Measurements from ENCODE around the gene TP53I3.
A peak's percentile ranks its signal among the peaks of the same experiment; 100 is the strongest.
"Not testable (repeated sequence)": the region's sequence is repeated elsewhere in the genome, so short reads cannot be mapped to it uniquely, and the experiment has no call there.

TP53I3 gene

DNA sequence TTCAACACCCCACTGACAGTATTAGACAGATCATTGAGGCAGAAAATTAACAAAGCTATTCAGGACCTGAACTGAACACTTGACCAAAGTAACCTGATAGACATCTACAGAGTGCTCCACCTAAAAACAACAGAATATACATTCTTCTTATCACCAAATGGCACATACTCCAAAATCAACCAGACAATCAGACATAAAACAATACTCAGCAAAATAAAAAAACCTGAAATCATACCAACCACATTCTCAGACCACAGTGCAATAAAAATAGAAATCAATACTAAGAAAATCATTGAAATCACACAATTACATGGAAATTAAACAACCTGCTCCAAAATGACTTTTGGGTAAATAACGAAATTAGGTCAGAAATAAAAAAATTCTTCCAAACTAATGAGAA lies 22.7 kb upstream of the TP53I3 start:
- DNase-seq (no peak), ATAC-seq (no peak)
- peaks cover 4% of the 10 kb centered on the region for H3K4me1 Mint-ChIP-seq
- H3K4me3 Mint-ChIP-seq: no peak overlapping the region
- H3K27me3 Mint-ChIP-seq: no peaks in the 10 kb centered on the region
- H3K27ac Mint-ChIP-seq: no peak overlapping the region
- H3K36me3 Mint-ChIP-seq (ENCODE audit: low read depth): peaks cover 4% of the 10 kb centered on the region
- H3K9me3 Mint-ChIP-seq: peaks cover 36% of the 10 kb centered on the region

DNA sequence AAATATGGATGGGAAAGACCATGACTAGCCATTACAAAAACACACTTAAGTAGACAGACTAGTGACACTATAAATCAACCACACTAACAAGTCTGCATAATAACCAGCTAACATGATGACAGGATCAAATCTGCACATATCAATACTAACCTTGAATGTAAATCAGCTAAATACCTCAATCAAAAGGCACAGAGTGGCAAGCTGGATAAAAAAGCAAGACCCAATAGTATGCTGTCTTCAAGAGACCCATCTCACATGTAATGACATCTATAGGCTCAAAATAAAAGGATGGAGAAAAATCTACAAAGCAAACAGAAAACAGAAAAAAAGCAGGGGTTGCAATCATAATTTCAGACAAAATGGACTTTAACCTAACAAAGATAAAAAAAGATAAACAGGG lies 22.2 kb upstream of the TP53I3 start:
- Mint-ChIP-seq H3K27ac (no peak overlapping the region), H3K27me3 (no peaks in the 10 kb centered on the region), H3K36me3 (ENCODE audit: low read depth) (peaks cover 4% of the 10 kb centered on the region), H3K9me3 (peaks cover 36% of the 10 kb centered on the region), H3K4me3 (no peak overlapping the region), H3K4me1 (peaks cover 4% of the 10 kb centered on the region)
- no peak for ATAC-seq
- DNase-seq: no peak

DNA sequence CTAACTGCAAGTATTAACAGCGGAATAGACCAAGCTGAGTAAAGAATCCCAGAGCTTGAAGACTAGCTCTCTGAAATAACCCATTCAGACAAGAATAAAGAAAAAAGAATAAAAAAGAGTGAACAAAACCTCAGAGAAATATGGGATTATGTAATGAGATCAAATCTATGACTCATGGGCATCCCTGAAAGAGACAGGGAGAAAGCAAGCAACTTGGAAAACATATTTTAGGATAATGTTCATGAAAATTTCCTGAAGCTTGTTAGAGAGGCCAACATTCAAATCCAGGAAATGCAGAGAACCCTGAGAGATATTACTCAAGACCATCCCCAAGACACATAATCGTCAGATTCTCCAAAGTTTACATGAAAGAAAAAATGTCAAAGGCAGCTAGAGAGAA lies 21.2 kb upstream of the TP53I3 start:
- H3K27ac Mint-ChIP-seq: no peak overlapping the region
- peaks cover 4% of the 10 kb centered on the region for H3K4me1 Mint-ChIP-seq
- peaks cover 36% of the 10 kb centered on the region for H3K9me3 Mint-ChIP-seq
- no peak overlapping the region for H3K4me3 Mint-ChIP-seq
- no peaks in the 10 kb centered on the region for H3K27me3 Mint-ChIP-seq
- H3K36me3 Mint-ChIP-seq (ENCODE audit: low read depth): peaks cover 5% of the 10 kb centered on the region
- DNase-seq (no peak), ATAC-seq (no peak)

GRCh38 chr2:24104906-24105305 lies 20.3 kb upstream of the TP53I3 start:
- no peak overlapping the region for H3K27ac Mint-ChIP-seq
- ATAC-seq: no peak
- H3K36me3 Mint-ChIP-seq (ENCODE audit: low read depth): peaks cover 5% of the 10 kb centered on the region
- DNase-seq: no peak
- H3K9me3 Mint-ChIP-seq: peaks cover 38% of the 10 kb centered on the region
- no peak overlapping the region for H3K4me3 Mint-ChIP-seq
- peaks cover 4% of the 10 kb centered on the region for H3K4me1 Mint-ChIP-seq
- no peaks in the 10 kb centered on the region for H3K27me3 Mint-ChIP-seq

- H3K4me3 Mint-ChIP-seq: no peak overlapping the region
- no peaks in the 10 kb centered on the region for H3K27me3 Mint-ChIP-seq
- peaks cover 4% of the 10 kb centered on the region for H3K4me1 Mint-ChIP-seq
- peaks cover 5% of the 10 kb centered on the region for H3K36me3 Mint-ChIP-seq (ENCODE audit: low read depth)
- H3K27ac Mint-ChIP-seq: no peak overlapping the region
- peaks cover 31% of the 10 kb centered on the region for H3K9me3 Mint-ChIP-seq
- ATAC-seq (no peak), DNase-seq (no peak)
Observed at GRCh38 chr2:24104110-24104650, 19.5 kb upstream of the TP53I3 start.

GRCh38 chr2:24102677-24103076 lies 18.0 kb upstream of the TP53I3 start:
- H3K4me3 Mint-ChIP-seq: no peak overlapping the region

GRCh38 chr2:24101992-24102391 lies 17.4 kb upstream of the TP53I3 start:
- H3K9me3 Mint-ChIP-seq: peaks cover 18% of the 10 kb centered on the region
- peaks cover 4% of the 10 kb centered on the region for H3K4me1 Mint-ChIP-seq
- ATAC-seq (no peak), DNase-seq (no peak)
- H3K27ac Mint-ChIP-seq: no peak overlapping the region
- peaks cover 5% of the 10 kb centered on the region for H3K36me3 Mint-ChIP-seq (ENCODE audit: low read depth)
- no peaks in the 10 kb centered on the region for H3K27me3 Mint-ChIP-seq
- H3K4me3 Mint-ChIP-seq: no peak overlapping the region

More at GRCh38 chr2:24102677-24103076, 18.0 kb upstream of the TP53I3 start:
- DNase-seq: no peak
- peaks cover 25% of the 10 kb centered on the region for H3K9me3 Mint-ChIP-seq
- H3K27me3 Mint-ChIP-seq: no peaks in the 10 kb centered on the region
- no peak overlapping the region for H3K27ac Mint-ChIP-seq
- H3K36me3 Mint-ChIP-seq (ENCODE audit: low read depth): peaks cover 5% of the 10 kb centered on the region
- ATAC-seq: no peak
- H3K4me1 Mint-ChIP-seq: peaks cover 4% of the 10 kb centered on the region

DNA sequence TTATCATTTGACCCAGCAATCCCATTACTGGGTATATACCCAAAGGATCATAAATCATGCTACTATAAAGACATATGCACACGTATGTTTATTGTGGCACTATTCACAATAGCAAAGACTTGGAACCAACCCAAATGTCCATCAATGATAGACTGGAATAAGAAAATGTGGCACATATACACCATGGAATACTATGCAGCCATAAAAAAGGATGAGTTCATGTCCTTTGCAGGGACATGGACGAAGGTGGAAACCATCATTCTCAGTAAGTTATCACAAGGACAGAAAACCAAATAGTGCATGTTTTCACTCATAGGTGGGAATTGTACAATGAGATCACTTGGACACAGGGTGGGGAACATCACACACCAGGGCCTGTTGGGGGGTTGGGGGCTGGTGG lies 16.1 kb upstream of the TP53I3 start:
- not testable (repeated sequence) for H3K27ac Mint-ChIP-seq; H3K27me3 Mint-ChIP-seq; H3K36me3 Mint-ChIP-seq (ENCODE audit: low read depth); H3K4me3 Mint-ChIP-seq; DNase-seq; ATAC-seq; H3K4me1 Mint-ChIP-seq
- H3K9me3 Mint-ChIP-seq: peaks cover 11% of the 10 kb centered on the region

DNA sequence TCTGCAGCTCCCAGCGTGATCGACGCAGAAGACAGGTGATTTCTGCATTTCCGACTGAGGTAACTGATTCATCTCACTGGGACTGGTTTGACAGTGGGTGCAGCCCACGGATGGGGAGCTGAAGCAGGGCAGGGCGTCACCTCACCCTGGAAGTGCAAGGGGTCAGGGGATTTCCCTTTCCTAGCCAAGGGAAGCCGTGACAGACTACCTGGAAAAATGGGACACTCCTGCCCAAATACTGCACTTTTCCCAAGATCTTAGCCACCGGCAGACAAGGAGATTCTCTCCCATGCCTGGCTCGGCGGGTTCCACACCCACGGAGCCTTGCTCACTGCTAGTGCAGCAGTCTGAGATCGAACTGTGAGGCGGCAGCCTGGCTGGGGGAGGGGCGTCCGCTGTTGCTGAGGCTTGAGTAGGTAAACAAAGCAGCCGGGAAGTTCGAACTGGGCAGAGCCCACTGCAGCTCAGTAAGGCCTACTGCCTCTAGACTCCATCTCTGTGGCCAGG lies 10.6 kb upstream of the TP53I3 start:
- not testable (repeated sequence) for H3K27me3 Mint-ChIP-seq; H3K4me1 Mint-ChIP-seq; H3K4me3 Mint-ChIP-seq; ATAC-seq; H3K9me3 Mint-ChIP-seq; H3K36me3 Mint-ChIP-seq (ENCODE audit: low read depth); H3K27ac Mint-ChIP-seq; DNase-seq

DNA sequence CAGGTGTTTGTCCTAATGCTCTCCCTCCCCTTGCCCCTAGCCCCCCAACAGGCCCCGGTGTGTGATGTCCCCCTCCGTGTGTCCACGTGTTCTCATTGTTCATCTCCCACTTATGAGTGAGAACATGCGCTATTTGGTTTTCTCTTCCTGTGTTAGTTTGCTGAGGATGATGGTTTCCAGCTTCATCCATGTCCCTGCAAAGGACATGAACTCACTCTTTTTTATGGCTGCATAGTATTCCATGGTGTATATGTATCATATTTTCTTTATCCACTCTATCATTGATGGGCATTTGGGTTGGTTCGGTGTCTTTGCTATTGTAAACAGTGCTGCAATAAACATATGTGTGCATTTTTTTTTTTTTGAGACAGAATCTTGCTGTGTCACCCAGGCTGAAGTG lies 8.6 kb upstream of the TP53I3 start:
- H3K36me3 Mint-ChIP-seq (ENCODE audit: low read depth); H3K9me3 Mint-ChIP-seq; H3K27me3 Mint-ChIP-seq; DNase-seq; H3K4me1 Mint-ChIP-seq; ATAC-seq; H3K4me3 Mint-ChIP-seq; H3K27ac Mint-ChIP-seq: not testable (repeated sequence)

- ATAC-seq: no peak
- H3K36me3 Mint-ChIP-seq (ENCODE audit: low read depth): peaks cover 4% of the 10 kb centered on the region
- DNase-seq: no peak
- H3K9me3 Mint-ChIP-seq: no peaks in the 10 kb centered on the region
- H3K27ac Mint-ChIP-seq: no peak overlapping the region
- no peaks in the 10 kb centered on the region for H3K27me3 Mint-ChIP-seq
- H3K4me1 Mint-ChIP-seq: peaks cover 9% of the 10 kb centered on the region
- H3K4me3 Mint-ChIP-seq: no peak overlapping the region
Observed at GRCh38 chr2:24088821-24089359, 4.3 kb upstream of the TP53I3 start.

DNA sequence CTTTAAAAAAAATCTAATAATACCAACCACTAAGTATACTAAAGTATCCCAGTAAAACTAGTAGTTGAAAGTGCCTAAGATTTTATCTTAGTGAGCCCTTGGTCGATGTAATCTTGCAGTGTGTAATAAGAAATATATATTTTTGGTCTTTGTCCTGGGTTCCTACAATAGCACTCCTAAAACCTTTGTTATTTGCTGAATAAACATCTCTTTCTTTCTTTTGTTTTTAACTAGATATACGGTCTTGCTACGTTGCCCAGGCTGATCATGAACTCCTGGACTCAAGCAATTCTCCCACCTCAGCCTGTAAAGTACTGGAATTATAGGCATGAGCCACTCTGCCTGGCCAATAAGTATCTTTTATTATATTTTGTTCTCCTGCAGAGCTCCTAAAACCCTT lies 2.4 kb upstream of the TP53I3 start:
- ATAC-seq: no peak
- Mint-ChIP-seq H3K4me3 (no peak overlapping the region), H3K27me3 (no peaks in the 10 kb centered on the region), H3K4me1 (peaks cover 16% of the 10 kb centered on the region), H3K27ac (no peak overlapping the region), H3K9me3 (no peaks in the 10 kb centered on the region), H3K36me3 (ENCODE audit: low read depth) (peaks cover 2% of the 10 kb centered on the region)
- DNase-seq: no peak

DNA sequence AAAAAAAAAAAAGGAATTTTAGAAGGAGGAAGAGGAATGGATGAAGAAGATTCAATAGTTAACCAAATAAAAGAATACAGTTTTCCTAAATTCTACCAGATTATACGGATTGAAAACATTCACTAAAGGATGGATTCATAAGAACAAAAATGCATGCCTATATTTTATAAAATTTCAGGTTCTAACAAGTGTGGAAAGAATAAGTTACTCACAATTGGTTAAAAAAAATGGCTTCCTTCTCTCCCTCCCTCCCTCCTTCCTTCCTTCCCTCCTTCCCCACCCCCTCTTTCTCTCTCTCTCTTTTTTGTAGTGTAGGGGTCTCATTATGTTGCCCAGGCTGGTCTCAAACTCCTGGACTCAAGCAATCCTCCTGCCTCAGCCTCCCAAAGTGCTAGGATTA lies 1.6 kb upstream of the TP53I3 start:
- Mint-ChIP-seq H3K4me3 (no peak overlapping the region), H3K27me3 (no peaks in the 10 kb centered on the region), H3K4me1 (peaks cover 16% of the 10 kb centered on the region), H3K36me3 (ENCODE audit: low read depth) (peaks cover 2% of the 10 kb centered on the region), H3K27ac (no peak overlapping the region), H3K9me3 (no peaks in the 10 kb centered on the region)
- DNase-seq (no peak), ATAC-seq (no peak)

GRCh38 chr2:24085200-24085489 lies 511 bp upstream of the TP53I3 start:
- ATAC-seq: no peak
- Mint-ChIP-seq H3K27ac (no peak overlapping the region), H3K4me3 (peak overlapping the region; percentile 84), H3K27me3 (no peaks in the 10 kb centered on the region), H3K4me1 (peaks cover 16% of the 10 kb centered on the region), H3K36me3 (ENCODE audit: low read depth) (no peaks in the 10 kb centered on the region), H3K9me3 (no peaks in the 10 kb centered on the region)
- no peak for DNase-seq

DNA sequence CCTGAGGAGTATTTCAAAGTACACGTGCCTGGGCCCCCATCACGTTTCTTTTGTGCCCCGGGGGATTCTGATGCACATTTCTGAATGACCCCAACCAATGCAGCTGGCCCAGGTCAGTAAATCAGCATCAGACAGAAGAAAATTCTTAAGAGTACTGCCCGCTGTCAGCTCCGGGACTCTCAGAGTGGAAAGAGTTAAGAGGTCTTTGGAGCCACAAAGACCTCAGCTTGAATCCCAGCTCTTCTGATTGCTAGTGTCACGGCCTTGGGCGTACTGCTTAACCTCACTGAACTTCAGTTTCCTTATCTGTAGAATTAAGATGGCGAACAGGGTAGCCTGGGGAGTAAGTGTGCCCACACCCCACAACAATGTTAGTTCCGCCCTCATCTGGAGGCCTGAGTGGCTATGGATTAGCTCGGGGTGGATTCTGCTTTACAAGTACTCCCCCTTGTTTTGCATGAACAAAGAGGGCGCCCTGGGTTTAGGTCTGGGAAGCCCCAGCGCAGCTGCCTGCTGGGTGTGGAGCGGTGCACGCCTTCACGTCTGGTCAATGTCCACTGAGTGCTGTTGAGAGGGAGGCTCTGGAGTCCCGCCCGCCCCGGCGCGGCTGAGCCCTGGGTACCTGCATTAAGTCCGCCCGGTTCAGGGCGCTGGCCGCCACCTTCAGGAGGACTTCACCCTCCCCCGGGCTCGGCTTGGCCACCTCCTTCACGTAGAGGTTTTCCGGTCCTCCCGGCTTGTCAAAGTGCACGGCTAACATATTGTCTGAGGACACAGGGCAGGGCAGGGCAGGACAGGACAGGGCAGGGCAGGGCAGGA lies 858 bp downstream of the TP53I3 start:
- Mint-ChIP-seq H3K36me3 (ENCODE audit: low read depth) (no peaks in the 10 kb centered on the region), H3K4me3 (peak overlapping the region; percentile 84), H3K27me3 (no peaks in the 10 kb centered on the region), H3K9me3 (no peaks in the 10 kb centered on the region), H3K27ac (peak overlapping the region; percentile 80), H3K4me1 (peaks cover 16% of the 10 kb centered on the region)
- ATAC-seq: peak; percentile 66
- DNase-seq: peak; percentile 49

Data from activated naive CD8-positive, alpha-beta T cell treated with anti-CD3 and anti-CD28 coated beads, Interleukin-2, amount 50 U/mL, for 24 hours (primary cell).